ENCODE data around the gene DCLK3.

DCLK3 gene

GRCh38 chr3:36674816-36675215 lies 89.5 kb downstream of the DCLK3 start:
- Histone ChIP-seq H2AFZ (ENCODE audit: low read length) (no peak overlapping the region), H3K4me2 (ENCODE audit: low read length) (no peak overlapping the region), H3K9me2 (ENCODE audit: low read depth, low read length) (no peaks in the 10 kb centered on the region), H3K4me1 (ENCODE audit: insufficient read depth, low read length, severe bottlenecking) (no peaks in the 10 kb centered on the region), H3K27ac (ENCODE audit: low read depth, low read length, poor library complexity, severe bottlenecking) (no peak overlapping the region), H3K9me3 (ENCODE audit: low read length) (peaks cover 2% of the 10 kb centered on the region; the same call in 1 of the 2 replicates), H3K27me3 (ENCODE audit: insufficient read depth, low read length) (no peaks in the 10 kb centered on the region), H3K36me3 (ENCODE audit: insufficient read depth, low read length) (no peaks in the 10 kb centered on the region), H3K4me3 (ENCODE audit: low read depth, low read length, poor library complexity, severe bottlenecking) (no peak overlapping the region), H3F3A (ENCODE audit: insufficient read depth, low read length) (no peaks in the 10 kb centered on the region), H3K79me2 (ENCODE audit: insufficient read depth, low read length) (no peaks in the 10 kb centered on the region), H3K9ac (ENCODE audit: low read length) (no peak overlapping the region), H4K20me1 (ENCODE audit: insufficient read depth, low read length) (no peaks in the 10 kb centered on the region)
- no peak for TF ChIP-seq EZH2 (IDR thresholded peaks at IDR 0.05; ENCODE audit: borderline replicate concordance, low read length)
- TF ChIP-seq, protein P1, sequence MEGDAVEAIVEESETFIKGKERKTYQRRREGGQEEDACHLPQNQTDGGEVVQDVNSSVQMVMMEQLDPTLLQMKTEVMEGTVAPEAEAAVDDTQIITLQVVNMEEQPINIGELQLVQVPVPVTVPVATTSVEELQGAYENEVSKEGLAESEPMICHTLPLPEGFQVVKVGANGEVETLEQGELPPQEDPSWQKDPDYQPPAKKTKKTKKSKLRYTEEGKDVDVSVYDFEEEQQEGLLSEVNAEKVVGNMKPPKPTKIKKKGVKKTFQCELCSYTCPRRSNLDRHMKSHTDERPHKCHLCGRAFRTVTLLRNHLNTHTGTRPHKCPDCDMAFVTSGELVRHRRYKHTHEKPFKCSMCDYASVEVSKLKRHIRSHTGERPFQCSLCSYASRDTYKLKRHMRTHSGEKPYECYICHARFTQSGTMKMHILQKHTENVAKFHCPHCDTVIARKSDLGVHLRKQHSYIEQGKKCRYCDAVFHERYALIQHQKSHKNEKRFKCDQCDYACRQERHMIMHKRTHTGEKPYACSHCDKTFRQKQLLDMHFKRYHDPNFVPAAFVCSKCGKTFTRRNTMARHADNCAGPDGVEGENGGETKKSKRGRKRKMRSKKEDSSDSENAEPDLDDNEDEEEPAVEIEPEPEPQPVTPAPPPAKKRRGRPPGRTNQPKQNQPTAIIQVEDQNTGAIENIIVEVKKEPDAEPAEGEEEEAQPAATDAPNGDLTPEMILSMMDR (IDR thresholded peaks at IDR 0.05; ENCODE audit: low read length): no peak

- Histone ChIP-seq H3K79me2 (ENCODE audit: insufficient read depth, low read length) (no peaks in the 10 kb centered on the region), H3K36me3 (ENCODE audit: insufficient read depth, low read length) (no peaks in the 10 kb centered on the region), H3K9me3 (ENCODE audit: low read length) (no peaks in the 10 kb centered on the region), H3K9me2 (ENCODE audit: low read depth, low read length) (no peaks in the 10 kb centered on the region), H2AFZ (ENCODE audit: low read length) (no peak overlapping the region), H3K4me3 (ENCODE audit: low read depth, low read length, poor library complexity, severe bottlenecking) (no peak overlapping the region), H3F3A (ENCODE audit: insufficient read depth, low read length) (no peaks in the 10 kb centered on the region), H3K27ac (ENCODE audit: low read depth, low read length, poor library complexity, severe bottlenecking) (no peak overlapping the region), H3K4me2 (ENCODE audit: low read length) (no peak overlapping the region), H4K20me1 (ENCODE audit: insufficient read depth, low read length) (no peaks in the 10 kb centered on the region), H3K27me3 (ENCODE audit: insufficient read depth, low read length) (no peaks in the 10 kb centered on the region), H3K9ac (ENCODE audit: low read length) (no peak overlapping the region), H3K4me1 (ENCODE audit: insufficient read depth, low read length, severe bottlenecking) (no peaks in the 10 kb centered on the region)
- TF ChIP-seq, protein P1 (IDR thresholded peaks at IDR 0.05; ENCODE audit: low read length): no peak
- no peak for TF ChIP-seq EZH2 (IDR thresholded peaks at IDR 0.05; ENCODE audit: borderline replicate concordance, low read length)
Measured at GRCh38 chr3:36669764-36670163, 94.6 kb downstream of the DCLK3 start.

DNA sequence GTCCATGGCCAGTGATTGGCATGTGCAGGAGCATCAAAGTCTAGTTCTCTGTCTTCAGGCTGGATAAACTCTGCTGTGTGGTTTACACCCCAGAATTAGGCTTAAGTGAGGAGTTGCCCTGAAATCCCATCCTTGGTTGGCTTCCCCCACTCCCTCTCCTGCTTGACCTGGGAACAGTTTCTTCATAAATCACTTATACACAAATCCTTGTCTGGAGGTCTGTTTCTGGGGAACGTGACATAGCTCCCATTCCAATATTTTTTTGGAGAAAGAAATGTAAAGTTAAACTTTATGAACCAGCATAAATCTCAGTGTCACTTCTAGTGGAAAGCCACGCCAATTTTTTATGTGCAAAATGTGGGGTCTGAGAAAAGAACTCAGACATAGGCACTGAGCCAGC lies 98.2 kb downstream of the DCLK3 start:
- Histone ChIP-seq H3K4me1 (ENCODE audit: insufficient read depth, low read length, severe bottlenecking) (no peaks in the 10 kb centered on the region), H4K20me1 (ENCODE audit: insufficient read depth, low read length) (no peaks in the 10 kb centered on the region), H3K79me2 (ENCODE audit: insufficient read depth, low read length) (no peaks in the 10 kb centered on the region), H3K9me3 (ENCODE audit: low read length) (no peaks in the 10 kb centered on the region), H3K9ac (ENCODE audit: low read length) (no peak overlapping the region), H3K36me3 (ENCODE audit: insufficient read depth, low read length) (no peaks in the 10 kb centered on the region), H2AFZ (ENCODE audit: low read length) (no peak overlapping the region), H3K4me2 (ENCODE audit: low read length) (no peak overlapping the region), H3K27ac (ENCODE audit: low read depth, low read length, poor library complexity, severe bottlenecking) (no peak overlapping the region), H3K27me3 (ENCODE audit: insufficient read depth, low read length) (no peaks in the 10 kb centered on the region), H3F3A (ENCODE audit: insufficient read depth, low read length) (no peaks in the 10 kb centered on the region), H3K9me2 (ENCODE audit: low read depth, low read length) (no peaks in the 10 kb centered on the region), H3K4me3 (ENCODE audit: low read depth, low read length, poor library complexity, severe bottlenecking) (no peak overlapping the region)
- TF ChIP-seq, protein P1 (IDR thresholded peaks at IDR 0.05; ENCODE audit: low read length): no peak
- TF ChIP-seq EZH2 (IDR thresholded peaks at IDR 0.05; ENCODE audit: borderline replicate concordance, low read length): no peak

Data from OCI-LY1 (cell line).